Measurements from ENCODE around the gene SPDL1.

SPDL1 gene

GRCh38 chr5:169627551-169627950, 44.0 kb downstream of the SPDL1 start:
- TF ChIP-seq CTCF (IDR thresholded peaks at IDR 0.05; ENCODE audit: extremely low read depth, missing control alignments) = no peak
- no peak for DNase-seq (ENCODE audit: low spot score)

GRCh38 chr5:169628892-169629291, 45.3 kb downstream of the SPDL1 start:
- DNase-seq (ENCODE audit: low spot score) = no peak
- TF ChIP-seq CTCF (IDR thresholded peaks at IDR 0.05; ENCODE audit: extremely low read depth, missing control alignments) = no peak

GRCh38 chr5:169629847-169630548, 46.4 kb downstream of the SPDL1 start:
- DNase-seq (ENCODE audit: low spot score) = no peak
- TF ChIP-seq CTCF (IDR thresholded peaks at IDR 0.05; ENCODE audit: extremely low read depth, missing control alignments) = no peak

- DNase-seq (ENCODE audit: low spot score) = no peak
- no peak for TF ChIP-seq CTCF (IDR thresholded peaks at IDR 0.05; ENCODE audit: extremely low read depth, missing control alignments)
These were observed 47.8 kb downstream of the SPDL1 start for GRCh38 chr5:169631360-169631759.

- DNase-seq (ENCODE audit: low spot score) = no peak
- no peak for TF ChIP-seq CTCF (IDR thresholded peaks at IDR 0.05; ENCODE audit: extremely low read depth, missing control alignments)
These were observed 49.4 kb downstream of the SPDL1 start for GRCh38 chr5:169632946-169633345.

GRCh38 chr5:169634606-169635005, 51.0 kb downstream of the SPDL1 start:
- no peak for TF ChIP-seq CTCF (IDR thresholded peaks at IDR 0.05; ENCODE audit: extremely low read depth, missing control alignments)

GRCh38 chr5:169635936-169636335, 52.4 kb downstream of the SPDL1 start:
- DNase-seq (ENCODE audit: low spot score) = no peak
- no peak for TF ChIP-seq CTCF (IDR thresholded peaks at IDR 0.05; ENCODE audit: extremely low read depth, missing control alignments)

More at GRCh38 chr5:169634606-169635005, 51.0 kb downstream of the SPDL1 start:
- DNase-seq (ENCODE audit: low spot score) = no peak
